ENCODE data around the gene FAM200C.

DNA sequence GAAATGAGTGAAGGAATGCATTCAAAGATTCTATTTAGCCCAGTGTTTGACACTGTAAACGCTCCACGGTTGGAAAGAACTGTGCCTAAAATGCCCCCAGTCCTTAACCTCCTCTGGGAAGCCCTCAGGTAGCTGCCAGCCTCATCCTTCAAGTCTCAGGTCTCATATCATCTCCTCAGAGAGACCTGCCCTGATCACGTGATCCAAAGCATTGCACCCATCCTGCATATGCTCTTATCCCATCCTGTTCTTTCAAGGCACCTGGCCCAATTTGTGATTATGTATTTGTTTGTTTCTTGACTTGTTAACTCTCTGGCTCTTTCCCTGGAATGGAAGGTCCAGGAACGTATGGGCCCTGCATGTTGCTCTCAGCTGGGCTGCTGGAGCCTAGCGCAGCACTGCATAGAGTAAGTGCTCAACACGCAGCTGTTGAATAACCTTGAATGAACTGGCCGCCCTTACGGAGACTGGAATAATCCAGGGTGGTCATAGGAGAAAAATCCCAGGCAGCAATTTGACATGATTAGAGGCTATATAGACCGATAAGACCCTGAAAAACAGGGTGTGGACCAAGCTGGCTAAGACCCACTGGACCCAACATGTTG lies 38.1 kb downstream of the FAM200C start:
- TF ChIP-seq, protein P1, sequence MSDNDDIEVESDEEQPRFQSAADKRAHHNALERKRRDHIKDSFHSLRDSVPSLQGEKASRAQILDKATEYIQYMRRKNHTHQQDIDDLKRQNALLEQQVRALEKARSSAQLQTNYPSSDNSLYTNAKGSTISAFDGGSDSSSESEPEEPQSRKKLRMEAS (CRISPR knock-in tag; IDR thresholded peaks at IDR 0.05): no peak
- TF ChIP-seq, protein P2, sequence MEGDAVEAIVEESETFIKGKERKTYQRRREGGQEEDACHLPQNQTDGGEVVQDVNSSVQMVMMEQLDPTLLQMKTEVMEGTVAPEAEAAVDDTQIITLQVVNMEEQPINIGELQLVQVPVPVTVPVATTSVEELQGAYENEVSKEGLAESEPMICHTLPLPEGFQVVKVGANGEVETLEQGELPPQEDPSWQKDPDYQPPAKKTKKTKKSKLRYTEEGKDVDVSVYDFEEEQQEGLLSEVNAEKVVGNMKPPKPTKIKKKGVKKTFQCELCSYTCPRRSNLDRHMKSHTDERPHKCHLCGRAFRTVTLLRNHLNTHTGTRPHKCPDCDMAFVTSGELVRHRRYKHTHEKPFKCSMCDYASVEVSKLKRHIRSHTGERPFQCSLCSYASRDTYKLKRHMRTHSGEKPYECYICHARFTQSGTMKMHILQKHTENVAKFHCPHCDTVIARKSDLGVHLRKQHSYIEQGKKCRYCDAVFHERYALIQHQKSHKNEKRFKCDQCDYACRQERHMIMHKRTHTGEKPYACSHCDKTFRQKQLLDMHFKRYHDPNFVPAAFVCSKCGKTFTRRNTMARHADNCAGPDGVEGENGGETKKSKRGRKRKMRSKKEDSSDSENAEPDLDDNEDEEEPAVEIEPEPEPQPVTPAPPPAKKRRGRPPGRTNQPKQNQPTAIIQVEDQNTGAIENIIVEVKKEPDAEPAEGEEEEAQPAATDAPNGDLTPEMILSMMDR (IDR thresholded peaks at IDR 0.05): no peak
- TF ChIP-seq NR2C2 (CRISPR knock-in tag; IDR thresholded peaks at IDR 0.05) (no peak), ETV6 (CRISPR knock-in tag; IDR thresholded peaks at IDR 0.05) (no peak), TCF7 (CRISPR knock-in tag; IDR thresholded peaks at IDR 0.05; ENCODE audit: low read depth) (no peak), ELF4 (CRISPR knock-in tag; IDR thresholded peaks at IDR 0.05; ENCODE audit: low read depth) (no peak), FOXJ3 (CRISPR knock-in tag; IDR thresholded peaks at IDR 0.05; ENCODE audit: borderline replicate concordance) (no peak), ZNF232 (CRISPR knock-in tag; IDR thresholded peaks at IDR 0.05) (no peak), ZNF219 (CRISPR knock-in tag; IDR thresholded peaks at IDR 0.05; ENCODE audit: borderline replicate concordance) (no peak), ATF1 (CRISPR knock-in tag; IDR thresholded peaks at IDR 0.05) (no peak), CREB1 (CRISPR knock-in tag; IDR thresholded peaks at IDR 0.05) (no peak), SP1 (CRISPR knock-in tag; conservative IDR thresholded peaks at IDR 0.05) (no peak)
- TF ChIP-seq, protein P3, sequence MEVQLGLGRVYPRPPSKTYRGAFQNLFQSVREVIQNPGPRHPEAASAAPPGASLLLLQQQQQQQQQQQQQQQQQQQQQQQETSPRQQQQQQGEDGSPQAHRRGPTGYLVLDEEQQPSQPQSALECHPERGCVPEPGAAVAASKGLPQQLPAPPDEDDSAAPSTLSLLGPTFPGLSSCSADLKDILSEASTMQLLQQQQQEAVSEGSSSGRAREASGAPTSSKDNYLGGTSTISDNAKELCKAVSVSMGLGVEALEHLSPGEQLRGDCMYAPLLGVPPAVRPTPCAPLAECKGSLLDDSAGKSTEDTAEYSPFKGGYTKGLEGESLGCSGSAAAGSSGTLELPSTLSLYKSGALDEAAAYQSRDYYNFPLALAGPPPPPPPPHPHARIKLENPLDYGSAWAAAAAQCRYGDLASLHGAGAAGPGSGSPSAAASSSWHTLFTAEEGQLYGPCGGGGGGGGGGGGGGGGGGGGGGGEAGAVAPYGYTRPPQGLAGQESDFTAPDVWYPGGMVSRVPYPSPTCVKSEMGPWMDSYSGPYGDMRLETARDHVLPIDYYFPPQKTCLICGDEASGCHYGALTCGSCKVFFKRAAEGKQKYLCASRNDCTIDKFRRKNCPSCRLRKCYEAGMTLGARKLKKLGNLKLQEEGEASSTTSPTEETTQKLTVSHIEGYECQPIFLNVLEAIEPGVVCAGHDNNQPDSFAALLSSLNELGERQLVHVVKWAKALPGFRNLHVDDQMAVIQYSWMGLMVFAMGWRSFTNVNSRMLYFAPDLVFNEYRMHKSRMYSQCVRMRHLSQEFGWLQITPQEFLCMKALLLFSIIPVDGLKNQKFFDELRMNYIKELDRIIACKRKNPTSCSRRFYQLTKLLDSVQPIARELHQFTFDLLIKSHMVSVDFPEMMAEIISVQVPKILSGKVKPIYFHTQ (CRISPR knock-in tag; IDR thresholded peaks at IDR 0.05): no peak
- TF ChIP-seq, protein P4, sequence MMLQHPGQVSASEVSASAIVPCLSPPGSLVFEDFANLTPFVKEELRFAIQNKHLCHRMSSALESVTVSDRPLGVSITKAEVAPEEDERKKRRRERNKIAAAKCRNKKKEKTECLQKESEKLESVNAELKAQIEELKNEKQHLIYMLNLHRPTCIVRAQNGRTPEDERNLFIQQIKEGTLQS (CRISPR knock-in tag; conservative IDR thresholded peaks at IDR 0.05): no peak
